Mucosa of rectum (tissue), 2 donors: ENCODE results near the gene KCNIP4.

ENCODE experiments used
- H3K27ac ChIP-seq, 2 donors: one replicate each; pipeline ENCODE4 v1.7.0; 2013; ENCODE audit warnings: inconsistent platforms in 2 of 2, low read depth in 2 of 2, low read length in 2 of 2
- H3K27me3 ChIP-seq, 2 donors: one replicate each; pipeline ENCODE4 v1.7.0; 2013; ENCODE audit warnings: low read length in 2 of 2; ENCODE audit not compliant: control insufficient read depth in 2 of 2, insufficient read depth in 2 of 2
- H3K36me3 ChIP-seq, 2 donors: one replicate each; pipeline ENCODE4 v1.7.0; 2013; ENCODE audit warnings: low read length in 2 of 2; ENCODE audit not compliant: control insufficient read depth in 2 of 2, insufficient read depth in 2 of 2
- H3K4me1 ChIP-seq, 2 donors: one replicate each; pipeline ENCODE4 v1.7.0; 2013; ENCODE audit warnings: low read length in 2 of 2, mild to moderate bottlenecking in 1 of 2; ENCODE audit not compliant: control insufficient read depth in 2 of 2, insufficient read depth in 2 of 2
- H3K4me3 ChIP-seq, 2 donors: one replicate each; pipeline ENCODE4 v1.7.0; 2013; ENCODE audit warnings: low read length in 2 of 2
- H3K9ac ChIP-seq, 2 donors: one replicate each; pipeline ENCODE4 v1.7.0; 2013; ENCODE audit warnings: low read length in 2 of 2, low read depth in 1 of 2, mild to moderate bottlenecking in 1 of 2
- H3K9me3 ChIP-seq, 2 donors: one replicate each; pipeline ENCODE4 v1.7.0; 2013; ENCODE audit warnings: low read length in 2 of 2; ENCODE audit not compliant: control insufficient read depth in 2 of 2
- donor health status: healthy.
- donor health status: Normal muscosa, but diverticular disease.

Gene KCNIP4

DNA sequence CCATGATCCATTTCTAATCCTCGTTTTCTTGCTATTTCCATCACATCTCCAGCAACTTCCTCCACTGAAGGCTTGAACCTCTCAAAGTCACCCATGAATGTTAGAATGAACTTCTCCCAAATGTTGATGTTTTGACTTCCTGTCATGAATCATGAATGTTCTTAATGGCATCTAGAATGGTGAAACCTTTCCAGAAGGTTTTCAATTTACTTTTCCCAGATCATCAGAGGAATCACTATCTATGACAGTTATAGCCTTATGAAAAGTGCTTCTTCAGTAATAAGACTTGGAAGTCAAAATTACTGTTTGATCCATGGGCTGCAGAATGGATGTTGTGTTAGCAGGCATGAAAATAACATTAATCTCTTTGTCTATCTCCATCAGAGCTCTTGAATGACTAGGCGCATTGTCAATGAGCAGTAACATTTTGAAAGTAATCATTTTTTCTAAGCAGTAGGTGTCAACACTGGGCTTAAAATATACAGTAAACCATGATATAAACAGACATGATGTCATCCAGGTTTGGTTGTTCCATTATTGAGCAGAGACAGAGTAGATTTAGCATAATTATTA is 268.2 kb downstream of the KCNIP4 start:
- H3K4me3 ChIP-seq = no peak overlapping the region
- H3K27me3 ChIP-seq = no peaks in the 10 kb centered on the region
- H3K4me1 ChIP-seq = no peaks in the 10 kb centered on the region
- no peak overlapping the region for H3K27ac ChIP-seq
- no peak overlapping the region for H3K9ac ChIP-seq
- no peaks in the 10 kb centered on the region for H3K36me3 ChIP-seq
- H3K9me3 ChIP-seq = no peaks in the 10 kb centered on the region

DNA sequence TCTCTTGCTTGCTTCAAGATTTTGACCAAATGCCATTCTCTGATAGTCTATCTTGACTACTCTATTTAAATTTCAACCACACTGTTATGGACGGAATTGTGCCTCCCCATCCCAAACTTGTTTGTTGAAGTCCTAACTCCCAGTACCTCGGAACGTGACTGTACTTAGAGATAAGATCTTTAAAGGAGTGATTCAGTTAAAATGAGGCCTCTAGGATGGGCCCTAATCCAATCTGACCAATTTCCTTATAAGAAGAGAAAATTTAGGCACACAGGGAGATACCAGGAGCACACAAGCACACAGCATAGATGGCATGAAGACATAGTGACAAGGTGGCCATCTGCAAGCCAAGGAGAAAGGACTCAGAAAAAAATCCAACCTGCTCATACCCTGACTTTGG is 269.9 kb downstream of the KCNIP4 start:
- Histone ChIP-seq H3K9me3 (no peaks in the 10 kb centered on the region), H3K36me3 (no peaks in the 10 kb centered on the region), H3K27me3 (no peaks in the 10 kb centered on the region), H3K27ac (no peak overlapping the region), H3K4me1 (no peaks in the 10 kb centered on the region), H3K9ac (no peak overlapping the region), H3K4me3 (no peak overlapping the region)

DNA sequence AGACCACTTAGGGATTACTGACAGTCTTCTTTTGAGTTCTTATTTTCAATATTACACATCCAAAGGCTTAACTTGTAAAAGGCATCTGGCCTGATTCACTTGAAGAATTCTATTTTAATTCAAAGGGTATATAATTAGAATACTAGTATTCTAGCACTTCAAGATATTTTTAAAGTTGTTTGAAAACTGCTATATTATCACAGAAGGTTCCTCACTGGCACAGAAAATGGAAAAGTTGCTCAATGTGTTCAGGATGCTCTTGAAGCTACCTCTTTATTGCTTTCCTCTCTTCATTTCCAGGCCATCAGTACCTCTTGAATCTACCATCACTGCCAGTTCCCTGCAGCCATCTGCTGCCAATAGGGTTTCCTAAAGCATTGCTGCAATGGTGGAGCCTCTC is 271.4 kb downstream of the KCNIP4 start:
- H3K36me3 ChIP-seq = no peaks in the 10 kb centered on the region
- no peak overlapping the region for H3K9ac ChIP-seq
- no peak overlapping the region for H3K27ac ChIP-seq
- no peaks in the 10 kb centered on the region for H3K4me1 ChIP-seq
- H3K4me3 ChIP-seq = no peak overlapping the region
- H3K27me3 ChIP-seq = no peaks in the 10 kb centered on the region
- no peaks in the 10 kb centered on the region for H3K9me3 ChIP-seq

DNA sequence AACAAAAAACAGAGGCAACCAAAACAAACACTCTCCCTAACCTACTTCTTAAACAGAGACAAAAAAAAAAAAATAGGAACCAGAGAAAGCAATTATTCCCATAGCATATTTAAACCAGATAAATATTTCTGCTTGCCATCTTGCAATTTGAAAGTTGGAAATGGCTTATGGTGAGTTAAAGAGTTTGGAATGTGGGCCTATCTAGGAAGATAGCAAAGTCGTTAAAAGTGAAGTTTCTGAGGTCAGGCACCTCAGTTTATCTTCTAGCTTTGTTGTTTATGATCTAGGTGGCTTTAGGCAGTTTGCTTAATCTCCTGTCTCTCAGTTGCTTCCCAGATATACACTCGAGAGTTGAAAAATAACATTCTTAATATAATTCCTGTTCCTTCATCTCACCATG is 284.2 kb downstream of the KCNIP4 start:
- Histone ChIP-seq H3K4me3 (no peak overlapping the region), H3K27me3 (no peaks in the 10 kb centered on the region), H3K9ac (no peak overlapping the region), H3K27ac (no peak overlapping the region), H3K4me1 (no peaks in the 10 kb centered on the region), H3K36me3 (no peaks in the 10 kb centered on the region), H3K9me3 (no peaks in the 10 kb centered on the region)

DNA sequence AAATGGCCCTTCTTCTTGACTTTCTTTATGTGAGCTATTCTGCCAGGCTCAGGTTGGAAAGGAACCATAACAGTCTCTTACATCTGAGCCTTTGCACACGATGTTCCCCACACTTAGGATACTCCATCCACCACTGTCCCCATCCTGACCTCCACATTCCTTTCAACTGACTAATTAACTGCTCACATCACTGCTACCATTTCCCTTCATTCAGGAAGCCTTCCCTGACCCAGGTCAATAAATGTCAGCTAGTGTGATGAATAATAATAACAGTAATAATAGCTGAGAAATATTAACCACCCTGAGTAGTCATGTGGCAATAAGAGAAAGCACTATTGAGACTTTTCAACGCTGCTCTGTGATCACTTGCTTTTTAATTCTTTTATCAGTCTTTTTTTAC is 291.7 kb downstream of the KCNIP4 start:
- no peaks in the 10 kb centered on the region for H3K27me3 ChIP-seq
- H3K4me3 ChIP-seq = no peak overlapping the region
- H3K27ac ChIP-seq = no peak overlapping the region
- H3K9ac ChIP-seq = no peak overlapping the region
- no peaks in the 10 kb centered on the region for H3K4me1 ChIP-seq
- H3K36me3 ChIP-seq = no peaks in the 10 kb centered on the region
- no peaks in the 10 kb centered on the region for H3K9me3 ChIP-seq

DNA sequence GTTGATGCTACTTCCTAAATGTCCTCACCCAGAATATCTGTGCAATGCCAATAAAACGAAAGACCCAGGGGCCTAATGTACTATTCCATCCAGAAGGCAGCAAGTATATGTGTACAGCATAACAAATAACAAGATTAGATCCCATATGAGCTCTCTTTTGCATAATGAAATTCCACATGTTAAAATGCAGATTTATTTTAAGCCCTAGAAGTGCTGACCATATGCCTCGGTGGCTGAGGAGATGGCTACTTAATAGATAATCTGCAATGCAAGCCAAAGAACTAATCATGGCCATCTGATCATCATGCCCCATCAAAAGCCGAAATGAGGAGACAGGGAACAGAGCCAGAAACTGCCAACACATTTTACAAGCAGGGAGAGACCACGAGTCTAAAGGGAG is 293.5 kb downstream of the KCNIP4 start:
- Histone ChIP-seq H3K4me1 (no peaks in the 10 kb centered on the region), H3K9me3 (no peaks in the 10 kb centered on the region), H3K27me3 (no peaks in the 10 kb centered on the region), H3K27ac (no peak overlapping the region), H3K9ac (no peak overlapping the region), H3K36me3 (no peaks in the 10 kb centered on the region), H3K4me3 (no peak overlapping the region)

DNA sequence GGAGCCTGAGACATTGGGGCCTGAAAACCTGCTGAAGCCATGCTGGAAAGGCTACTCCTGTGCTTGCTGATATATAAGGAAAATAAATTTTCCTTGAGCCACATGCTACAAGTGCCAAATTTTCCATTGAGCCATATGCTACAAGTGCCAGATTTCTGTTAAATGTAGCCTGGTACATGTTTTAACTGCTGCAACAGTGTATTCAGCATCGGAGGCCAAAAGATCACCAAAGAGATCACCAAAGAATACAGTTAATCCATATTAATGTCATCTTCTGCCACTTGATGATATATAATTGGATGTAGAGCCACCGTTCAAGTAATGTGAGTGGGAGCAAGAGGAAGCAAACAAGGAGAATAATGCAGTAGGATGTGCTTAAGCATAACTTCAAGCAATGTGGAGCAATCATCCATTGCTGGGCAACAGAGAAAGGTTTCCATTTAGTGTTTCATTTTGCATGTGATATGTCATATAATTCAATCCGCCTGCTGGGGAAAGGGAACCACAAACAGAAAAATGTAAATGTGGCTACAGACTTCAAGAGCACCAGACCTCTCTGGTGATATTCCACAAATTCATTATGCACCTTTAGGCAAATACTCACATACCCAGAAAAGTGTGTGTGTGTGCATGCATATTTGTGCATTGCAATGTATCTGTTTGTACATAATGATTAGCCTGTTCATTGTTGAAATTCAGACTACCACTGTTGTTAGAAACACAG is 295.9 kb downstream of the KCNIP4 start:
- Histone ChIP-seq H3K9me3 (no peaks in the 10 kb centered on the region), H3K27me3 (no peaks in the 10 kb centered on the region), H3K36me3 (no peaks in the 10 kb centered on the region), H3K27ac (no peak overlapping the region), H3K4me3 (no peak overlapping the region), H3K4me1 (no peaks in the 10 kb centered on the region), H3K9ac (no peak overlapping the region)

DNA sequence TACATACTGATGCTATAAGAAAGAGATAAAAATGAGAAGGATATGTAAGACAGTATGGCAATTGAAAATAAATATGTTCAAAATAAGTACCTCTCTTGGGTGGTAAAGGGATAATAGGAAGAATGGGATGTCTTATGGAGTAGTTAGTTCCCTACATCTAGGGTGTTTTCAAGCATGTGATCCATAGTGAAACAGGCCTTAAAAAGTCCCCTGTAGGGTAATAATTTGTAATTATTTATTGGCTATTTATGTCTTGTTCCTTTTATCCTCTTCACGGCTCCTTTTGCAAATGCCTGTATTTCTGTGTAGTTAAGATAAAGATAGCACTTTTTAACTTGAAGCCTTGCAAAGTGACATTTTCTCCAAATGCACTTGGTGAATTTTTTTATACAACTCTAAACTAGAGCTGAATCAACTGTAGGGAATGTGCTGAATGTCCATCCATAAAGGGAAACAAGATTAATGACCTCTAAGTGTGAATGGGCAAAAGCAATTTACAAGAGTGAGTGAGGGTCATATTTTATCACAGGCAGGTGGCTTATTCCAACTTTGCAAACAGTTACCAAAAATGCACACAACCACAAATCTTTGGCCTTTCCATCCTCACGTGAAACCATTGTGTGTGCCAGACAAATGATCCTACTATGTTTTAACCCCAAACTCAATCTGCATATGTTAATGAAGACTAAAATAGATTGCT is 299.0 kb downstream of the KCNIP4 start:
- Histone ChIP-seq H3K27me3 (no peaks in the 10 kb centered on the region), H3K27ac (no peak overlapping the region), H3K36me3 (no peaks in the 10 kb centered on the region), H3K9ac (no peak overlapping the region), H3K4me1 (no peaks in the 10 kb centered on the region), H3K9me3 (no peaks in the 10 kb centered on the region), H3K4me3 (no peak overlapping the region)

DNA sequence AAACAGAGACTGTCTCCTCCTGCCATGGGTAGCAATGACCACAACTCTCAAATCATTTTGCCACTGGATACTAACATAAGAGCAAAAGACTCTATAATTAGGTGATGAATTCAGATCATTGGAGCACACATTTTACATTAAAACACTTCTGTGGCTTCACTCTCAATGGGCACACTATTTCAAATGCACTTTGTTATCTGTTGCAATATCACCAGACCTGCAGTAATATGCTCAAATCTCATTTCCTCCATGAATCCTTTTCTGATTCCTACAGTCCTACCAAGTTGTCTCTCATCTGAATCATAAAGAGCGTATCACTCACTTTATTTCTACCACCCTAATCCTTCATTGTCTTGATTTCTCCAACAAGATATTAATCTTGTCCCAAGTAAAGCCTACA is 302.8 kb downstream of the KCNIP4 start:
- no peaks in the 10 kb centered on the region for H3K4me1 ChIP-seq
- H3K36me3 ChIP-seq = no peaks in the 10 kb centered on the region
- no peak overlapping the region for H3K4me3 ChIP-seq
- no peaks in the 10 kb centered on the region for H3K27me3 ChIP-seq
- no peaks in the 10 kb centered on the region for H3K9me3 ChIP-seq
- H3K9ac ChIP-seq = no peak overlapping the region
- H3K27ac ChIP-seq = no peak overlapping the region

DNA sequence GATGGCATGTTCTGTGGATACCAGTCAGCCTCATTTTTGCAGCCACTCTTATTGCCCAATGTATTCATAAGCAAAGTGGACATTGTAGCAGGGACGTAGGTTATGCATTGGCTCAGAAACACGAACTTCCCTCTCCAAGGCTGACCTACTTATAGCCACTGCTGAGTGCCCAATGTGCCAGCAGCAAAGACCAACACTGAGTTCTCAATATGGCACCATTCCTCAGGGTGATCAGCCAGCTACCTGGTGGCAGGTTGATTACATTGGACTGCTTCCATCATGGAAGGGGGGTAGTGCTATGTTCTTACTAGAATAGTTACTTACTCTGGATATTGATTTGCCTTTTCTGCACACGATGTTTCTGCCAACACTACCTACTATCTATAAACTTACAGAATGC is 306.9 kb downstream of the KCNIP4 start:
- Histone ChIP-seq H3K27me3 (no peaks in the 10 kb centered on the region), H3K4me1 (no peaks in the 10 kb centered on the region), H3K4me3 (no peak overlapping the region), H3K27ac (no peak overlapping the region), H3K9ac (no peak overlapping the region), H3K9me3 (no peaks in the 10 kb centered on the region), H3K36me3 (no peaks in the 10 kb centered on the region)
